ENCODE measurements around the gene ARHGAP20. TPM values are rescaled to one million over a fixed set of nuclear protein-coding genes. Genes with fewer than 3 reads are reported as not detected.

ARHGAP20 gene
- total and polyA plus RNA-seq, 9 donors: 1.1 to 5.6 (median 2.6) TPM

DNA sequence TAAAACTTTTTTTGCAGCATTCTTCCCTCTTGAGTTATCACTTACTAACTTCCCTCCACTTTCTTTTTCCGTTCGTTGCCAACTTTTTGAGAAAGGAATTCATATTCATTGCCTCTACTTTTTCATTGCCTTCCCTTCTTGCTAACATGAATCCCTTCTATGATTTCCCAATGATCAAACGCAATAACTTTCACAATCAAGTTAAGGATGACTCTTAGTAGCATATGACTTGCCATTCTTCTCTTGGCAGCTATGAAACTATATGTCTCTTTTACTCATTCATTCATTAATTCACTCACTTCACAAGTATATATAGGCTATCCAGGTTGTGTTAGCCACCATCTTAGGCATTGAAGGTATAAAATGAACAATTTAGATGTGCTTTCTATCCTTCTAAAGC is 16.6 kb upstream of the ARHGAP20 start:
- intact Hi-C loops (cut with DNase I): no loop called here

DNA sequence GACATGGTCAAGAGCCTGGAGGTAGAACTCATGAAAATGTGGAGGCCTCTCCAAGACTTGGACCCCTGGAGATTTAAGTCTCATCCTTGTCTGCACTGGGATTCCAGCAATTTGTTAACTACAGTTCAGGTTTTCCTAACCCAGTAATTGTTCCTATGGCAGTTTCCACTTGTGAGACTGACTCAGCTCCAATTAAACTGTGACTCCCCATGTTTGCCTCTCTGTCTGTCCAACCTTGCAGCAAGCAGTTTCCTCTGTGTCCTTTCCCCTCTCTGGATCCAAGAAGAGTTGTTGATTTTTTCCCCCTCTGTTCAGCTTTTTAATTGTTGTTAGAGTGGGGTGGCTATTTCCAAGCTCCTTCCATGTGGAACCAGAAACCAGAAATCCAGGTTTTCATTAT is 16.2 kb upstream of the ARHGAP20 start:
- Histone ChIP-seq H3K4me1 (ENCODE audit: insufficient read depth) (no peaks in the 10 kb centered on the region), H3K36me3 (no peaks in the 10 kb centered on the region), H3K4me3 (no peak overlapping the region), H3K27ac (no peak overlapping the region), H3K27me3 (no peaks in the 10 kb centered on the region), H3K9me3 (no peaks in the 10 kb centered on the region)
- TF ChIP-seq, protein P1, sequence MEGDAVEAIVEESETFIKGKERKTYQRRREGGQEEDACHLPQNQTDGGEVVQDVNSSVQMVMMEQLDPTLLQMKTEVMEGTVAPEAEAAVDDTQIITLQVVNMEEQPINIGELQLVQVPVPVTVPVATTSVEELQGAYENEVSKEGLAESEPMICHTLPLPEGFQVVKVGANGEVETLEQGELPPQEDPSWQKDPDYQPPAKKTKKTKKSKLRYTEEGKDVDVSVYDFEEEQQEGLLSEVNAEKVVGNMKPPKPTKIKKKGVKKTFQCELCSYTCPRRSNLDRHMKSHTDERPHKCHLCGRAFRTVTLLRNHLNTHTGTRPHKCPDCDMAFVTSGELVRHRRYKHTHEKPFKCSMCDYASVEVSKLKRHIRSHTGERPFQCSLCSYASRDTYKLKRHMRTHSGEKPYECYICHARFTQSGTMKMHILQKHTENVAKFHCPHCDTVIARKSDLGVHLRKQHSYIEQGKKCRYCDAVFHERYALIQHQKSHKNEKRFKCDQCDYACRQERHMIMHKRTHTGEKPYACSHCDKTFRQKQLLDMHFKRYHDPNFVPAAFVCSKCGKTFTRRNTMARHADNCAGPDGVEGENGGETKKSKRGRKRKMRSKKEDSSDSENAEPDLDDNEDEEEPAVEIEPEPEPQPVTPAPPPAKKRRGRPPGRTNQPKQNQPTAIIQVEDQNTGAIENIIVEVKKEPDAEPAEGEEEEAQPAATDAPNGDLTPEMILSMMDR (IDR thresholded peaks at IDR 0.05): no peak
- no peak for TF ChIP-seq EP300 (IDR thresholded peaks at IDR 0.05)
- no peak for TF ChIP-seq POLR2A (IDR thresholded peaks at IDR 0.05)
- DNase-seq: no peak
- intact Hi-C loops (cut with DNase I): no loop called here

More for the DNA sequence above, 16.6 kb upstream of the ARHGAP20 start:
- no peak overlapping the region for H3K27ac ChIP-seq
- DNase-seq: no peak
- H3K9me3 ChIP-seq: no peaks in the 10 kb centered on the region
- H3K4me3 ChIP-seq: no peak overlapping the region
- H3K4me1 ChIP-seq (ENCODE audit: insufficient read depth): no peaks in the 10 kb centered on the region
- TF ChIP-seq, protein P1 (IDR thresholded peaks at IDR 0.05): no peak
- TF ChIP-seq EP300 (IDR thresholded peaks at IDR 0.05): no peak
- TF ChIP-seq POLR2A (IDR thresholded peaks at IDR 0.05): no peak
- no peaks in the 10 kb centered on the region for H3K27me3 ChIP-seq
- H3K36me3 ChIP-seq: no peaks in the 10 kb centered on the region
- 66 to 72% (median 66%) methylated on average over 3 of the region's 3 CpGs for WGBS, 3 donors

DNA sequence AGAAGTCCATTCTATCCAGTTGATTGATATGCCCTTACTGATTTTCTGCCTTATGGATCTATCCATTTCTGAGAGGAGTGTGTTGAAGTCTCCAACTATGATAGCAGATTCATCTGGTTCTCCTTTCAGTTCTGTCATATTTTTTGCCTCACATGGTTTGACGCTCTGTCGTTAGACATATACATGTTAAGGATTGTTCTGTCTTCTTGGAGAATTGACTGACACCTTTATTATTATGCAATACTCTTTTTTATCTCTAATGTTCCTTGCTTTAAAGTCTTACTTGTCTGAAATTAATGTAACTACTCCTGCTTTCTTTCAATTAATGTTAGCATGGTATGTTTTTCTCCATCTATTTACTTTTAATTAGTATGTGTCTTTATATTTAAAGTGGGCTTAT is 12.1 kb upstream of the ARHGAP20 start:
- no peak overlapping the region for H3K27ac ChIP-seq
- WGBS, 3 donors: 60 to 88% (median 66%) methylated on average over 2 of the region's 2 CpGs
- H3K4me1 ChIP-seq (ENCODE audit: insufficient read depth): no peaks in the 10 kb centered on the region
- H3K27me3 ChIP-seq: no peaks in the 10 kb centered on the region
- H3K9me3 ChIP-seq: no peaks in the 10 kb centered on the region
- H3K4me3 ChIP-seq: no peak overlapping the region
- no peak for DNase-seq
- TF ChIP-seq POLR2A (IDR thresholded peaks at IDR 0.05): no peak
- TF ChIP-seq, protein P1 (IDR thresholded peaks at IDR 0.05): no peak
- intact Hi-C loops (cut with DNase I): no loop called here
- H3K36me3 ChIP-seq: no peaks in the 10 kb centered on the region

DNA sequence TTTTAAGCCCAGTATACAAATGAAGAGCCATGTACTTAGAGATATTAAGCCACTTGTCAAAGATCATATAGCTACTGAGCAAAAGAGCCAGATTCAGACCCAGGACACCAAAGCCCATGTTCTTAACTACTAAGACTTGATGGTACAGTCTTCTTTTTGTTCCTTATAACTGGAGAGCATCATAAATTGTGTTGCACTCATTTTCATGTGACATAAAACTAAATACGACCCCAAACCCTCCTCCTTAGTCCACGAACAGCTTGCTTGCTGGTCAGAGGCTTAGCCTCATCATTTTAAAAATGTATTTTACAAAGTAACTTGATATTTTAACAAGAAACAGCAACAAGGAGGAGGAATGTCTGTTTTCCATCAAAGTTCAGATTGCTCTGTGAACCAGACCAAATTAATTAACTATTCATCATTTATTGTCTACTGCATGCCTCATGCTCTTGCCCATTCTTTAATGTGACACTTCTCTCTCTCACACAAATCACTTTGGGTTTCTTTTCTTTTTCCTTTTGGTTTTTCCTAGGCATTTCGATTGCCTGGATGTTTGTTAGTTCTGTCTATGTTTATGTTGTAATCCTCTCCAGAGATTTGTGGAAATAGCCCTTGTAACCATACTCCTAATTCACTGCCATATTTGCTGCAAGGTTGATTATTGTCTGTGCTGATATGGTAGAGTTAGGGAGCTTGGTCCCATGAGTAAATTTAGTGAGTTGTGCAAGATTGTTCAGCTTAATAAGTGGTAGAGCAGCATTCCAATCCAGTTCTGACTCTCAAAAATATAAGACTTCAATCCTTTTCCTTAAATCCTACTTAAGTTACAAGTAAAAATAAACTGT is 8.4 kb upstream of the ARHGAP20 start:
- 21 to 35% (median 35%) methylated on average over 3 of the region's 3 CpGs for WGBS, 3 donors
- H3K27ac ChIP-seq: no peak overlapping the region
- no peaks in the 10 kb centered on the region for H3K4me1 ChIP-seq (ENCODE audit: insufficient read depth)
- no peak for DNase-seq
- no peaks in the 10 kb centered on the region for H3K9me3 ChIP-seq
- no peaks in the 10 kb centered on the region for H3K36me3 ChIP-seq
- no peak overlapping the region for H3K4me3 ChIP-seq
- no peaks in the 10 kb centered on the region for H3K27me3 ChIP-seq
- TF ChIP-seq, protein P1 (IDR thresholded peaks at IDR 0.05): no peak
- TF ChIP-seq EP300 (IDR thresholded peaks at IDR 0.05) (no peak), POLR2A (IDR thresholded peaks at IDR 0.05) (no peak)
- intact Hi-C loops (cut with DNase I): no loop called here

All from ovary (tissue), 9 donors.